HFF-Myc (cell line): ENCODE results near the gene SGTB.

ENCODE experiments used
- DNase-seq: peaks from one replicate; pipeline ENCODE4 v3.0.0-alpha.2; 2011; ENCODE audit warnings: low read depth; ENCODE audit errors: extremely low read depth
- H3K4me3 ChIP-seq: replicated peaks from 2 replicates; pipeline ENCODE4 v1.5.1; 2011; ENCODE audit warnings: low read depth, mild to moderate bottlenecking, control low read depth, low read length
- CTCF ChIP-seq: IDR thresholded peaks from 2 replicates; pipeline ENCODE4 v1.5.1; 2012; ENCODE audit warnings: mild to moderate bottlenecking, low read depth, low read length, control low read depth; ENCODE audit errors: missing control alignments

The SGTB gene

GRCh38 chr5:65674749-65675148 is 47.2 kb downstream of the SGTB start:
- TF ChIP-seq CTCF = no peak
- no peak for DNase-seq
- no peak overlapping the region for H3K4me3 ChIP-seq

- TF ChIP-seq CTCF = no peak
- DNase-seq = no peak
- H3K4me3 ChIP-seq = no peak overlapping the region
These were observed 49.1 kb downstream of the SGTB start for GRCh38 chr5:65672796-65673195.

GRCh38 chr5:65668696-65669095 is 53.2 kb downstream of the SGTB start:
- H3K4me3 ChIP-seq = no peak overlapping the region
- DNase-seq = no peak
- no peak for TF ChIP-seq CTCF

- H3K4me3 ChIP-seq = no peak overlapping the region
- DNase-seq = no peak
- TF ChIP-seq CTCF = peak; percentile 42
These were observed 57.9 kb downstream of the SGTB start for GRCh38 chr5:65663804-65664521.

- no peak for TF ChIP-seq CTCF
- no peak for DNase-seq
These were observed 67.2 kb downstream of the SGTB start for GRCh38 chr5:65654713-65655112.

GRCh38 chr5:65651144-65651543 is 70.8 kb downstream of the SGTB start:
- H3K4me3 ChIP-seq = no peak overlapping the region
- no peak for DNase-seq
- no peak for TF ChIP-seq CTCF

More at GRCh38 chr5:65654713-65655112, 67.2 kb downstream of the SGTB start:
- H3K4me3 ChIP-seq = no peak overlapping the region

GRCh38 chr5:65647941-65648340 is 74.0 kb downstream of the SGTB start:
- H3K4me3 ChIP-seq = no peak overlapping the region
- no peak for TF ChIP-seq CTCF
- DNase-seq = no peak
